Memory B cell (primary cell): ENCODE measurements around the gene CDC73.
A peak's percentile ranks its signal among the peaks of the same experiment; 100 is the strongest.
"Not testable (repeated sequence)": the region's sequence is repeated elsewhere in the genome, so short reads cannot be mapped to it uniquely, and the experiment has no call there.

Experiments used
- ATAC-seq: fragments of 150-1000 bp; cut with Tn5 transposase; 2 replicates; pipeline ENCODE4 v1.10.0; 2021; ENCODE audit warnings: low read depth, mild to moderate bottlenecking, moderate library complexity
- DNase-seq, 2 donors: peaks; one replicate each; pipeline ENCODE4 v3.0.0; 2022; ENCODE audit warnings: low spot score in 2 of 2
- H3K27ac Mint-ChIP-seq: one replicate; pipeline ENCODE4 v1.8.0; 2022; ENCODE audit warnings: mild to moderate bottlenecking, moderate library complexity, mixed read lengths
- H3K27me3 Mint-ChIP-seq: one replicate; pipeline ENCODE4 v1.8.0; 2022; ENCODE audit warnings: mixed read lengths
- H3K36me3 Mint-ChIP-seq: one replicate; pipeline ENCODE4 v1.8.0; 2022; ENCODE audit warnings: mild to moderate bottlenecking, mixed read lengths
- H3K4me1 Mint-ChIP-seq: one replicate; pipeline ENCODE4 v1.8.0; 2022; ENCODE audit warnings: mixed read lengths
- H3K4me3 Mint-ChIP-seq: one replicate; pipeline ENCODE4 v1.8.0; 2022; ENCODE audit warnings: mild to moderate bottlenecking, moderate library complexity, mixed read lengths
- H3K9me3 Mint-ChIP-seq: one replicate; pipeline ENCODE4 v1.8.0; 2022; ENCODE audit warnings: mixed read lengths

Gene CDC73

DNA sequence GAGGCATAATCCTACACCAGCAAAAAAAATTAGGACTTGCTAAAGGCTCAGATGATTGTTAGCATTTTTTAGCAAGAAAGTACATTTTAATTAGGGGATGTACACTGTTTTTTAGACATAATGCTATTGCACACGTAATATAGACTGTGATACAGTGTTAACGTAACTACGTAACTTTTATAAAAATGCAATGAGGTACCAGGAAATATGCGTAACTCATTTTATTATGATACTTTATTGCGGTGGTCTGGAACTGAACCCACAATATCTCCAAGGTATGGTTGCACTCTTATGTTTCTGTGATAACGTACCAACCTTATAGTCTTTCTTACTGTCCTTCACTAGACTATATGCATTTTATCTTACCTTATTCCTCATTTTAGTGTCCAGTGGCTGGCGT, 127.4 kb downstream of the CDC73 start:
- Mint-ChIP-seq H3K36me3 (peaks cover 47% of the 10 kb centered on the region), H3K4me1 (no peaks in the 10 kb centered on the region), H3K9me3 (peaks cover 7% of the 10 kb centered on the region), H3K4me3 (no peak overlapping the region), H3K27ac (no peak overlapping the region), H3K27me3 (no peaks in the 10 kb centered on the region)
- DNase-seq (no peak), ATAC-seq (no peak)

DNA sequence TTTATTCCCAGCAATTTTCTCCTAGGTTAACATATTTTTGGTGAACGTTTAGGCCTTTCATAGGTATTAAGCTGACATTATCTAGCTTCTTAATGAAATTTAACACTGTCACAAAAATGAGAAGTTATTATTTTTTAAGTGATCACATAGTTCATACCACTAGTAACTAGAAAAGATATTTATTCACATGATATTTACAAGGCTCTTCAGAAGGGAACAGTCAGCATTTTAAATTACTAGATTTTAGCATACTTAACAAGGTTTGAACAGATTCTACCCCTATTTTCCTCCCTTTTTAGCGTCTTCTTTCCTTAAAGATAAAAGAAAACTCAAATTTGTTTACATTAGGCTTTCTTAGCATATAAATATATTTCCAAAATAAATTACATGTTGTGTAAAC, 130.1 kb downstream of the CDC73 start:
- Mint-ChIP-seq H3K9me3 (peaks cover 6% of the 10 kb centered on the region), H3K36me3 (peaks cover 27% of the 10 kb centered on the region), H3K27me3 (no peaks in the 10 kb centered on the region), H3K27ac (no peak overlapping the region), H3K4me1 (peaks cover under 1% of the 10 kb centered on the region), H3K4me3 (no peak overlapping the region)
- no peak for ATAC-seq
- DNase-seq: no peak

DNA sequence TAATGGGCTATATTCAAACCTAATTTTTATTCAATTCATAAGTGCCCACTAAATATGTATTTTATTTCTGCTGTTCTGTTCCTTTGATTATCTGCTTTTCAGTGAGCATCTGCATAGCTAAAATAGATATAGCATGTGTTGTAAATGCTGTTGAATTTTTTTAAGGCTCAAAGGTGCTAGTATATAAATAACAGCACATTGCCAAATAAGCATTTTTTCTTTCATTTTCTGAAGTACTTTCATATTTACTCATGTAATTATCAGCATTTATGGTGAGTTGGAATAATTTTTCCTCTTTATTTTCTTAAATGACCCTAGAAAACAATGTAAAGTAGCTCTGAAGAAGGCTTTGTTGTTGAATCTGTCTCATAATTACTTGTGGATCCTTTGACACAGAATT, 134.2 kb downstream of the CDC73 start:
- no peaks in the 10 kb centered on the region for H3K9me3 Mint-ChIP-seq
- H3K27me3 Mint-ChIP-seq: no peaks in the 10 kb centered on the region
- no peak for DNase-seq
- peaks cover 3% of the 10 kb centered on the region for H3K4me1 Mint-ChIP-seq
- peaks cover 8% of the 10 kb centered on the region for H3K36me3 Mint-ChIP-seq
- H3K4me3 Mint-ChIP-seq: no peak overlapping the region
- no peak for ATAC-seq
- no peak overlapping the region for H3K27ac Mint-ChIP-seq

DNA sequence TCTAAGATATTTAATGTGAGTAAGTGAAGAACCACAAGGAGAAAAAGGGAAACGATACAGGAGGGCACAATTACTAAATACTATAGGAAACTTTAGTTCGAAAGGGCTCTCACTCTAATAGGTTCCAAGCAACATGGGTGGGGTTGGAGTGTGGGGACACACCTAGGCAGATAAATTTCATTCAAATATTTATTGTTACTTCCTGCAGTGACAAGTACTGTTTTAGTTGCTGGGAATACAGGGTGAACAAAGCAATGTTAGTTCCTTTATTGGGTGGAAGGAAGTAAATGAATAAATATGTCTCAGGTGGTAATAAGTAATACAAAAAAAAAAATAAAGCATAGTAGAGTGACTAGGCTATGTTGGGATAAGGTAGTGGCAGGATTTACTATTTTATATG, 137.8 kb downstream of the CDC73 start:
- H3K36me3 Mint-ChIP-seq: peaks cover 4% of the 10 kb centered on the region
- no peak overlapping the region for H3K4me3 Mint-ChIP-seq
- no peaks in the 10 kb centered on the region for H3K9me3 Mint-ChIP-seq
- no peak for DNase-seq
- no peaks in the 10 kb centered on the region for H3K27me3 Mint-ChIP-seq
- H3K4me1 Mint-ChIP-seq: peaks cover 3% of the 10 kb centered on the region
- ATAC-seq: no peak
- no peak overlapping the region for H3K27ac Mint-ChIP-seq

DNA sequence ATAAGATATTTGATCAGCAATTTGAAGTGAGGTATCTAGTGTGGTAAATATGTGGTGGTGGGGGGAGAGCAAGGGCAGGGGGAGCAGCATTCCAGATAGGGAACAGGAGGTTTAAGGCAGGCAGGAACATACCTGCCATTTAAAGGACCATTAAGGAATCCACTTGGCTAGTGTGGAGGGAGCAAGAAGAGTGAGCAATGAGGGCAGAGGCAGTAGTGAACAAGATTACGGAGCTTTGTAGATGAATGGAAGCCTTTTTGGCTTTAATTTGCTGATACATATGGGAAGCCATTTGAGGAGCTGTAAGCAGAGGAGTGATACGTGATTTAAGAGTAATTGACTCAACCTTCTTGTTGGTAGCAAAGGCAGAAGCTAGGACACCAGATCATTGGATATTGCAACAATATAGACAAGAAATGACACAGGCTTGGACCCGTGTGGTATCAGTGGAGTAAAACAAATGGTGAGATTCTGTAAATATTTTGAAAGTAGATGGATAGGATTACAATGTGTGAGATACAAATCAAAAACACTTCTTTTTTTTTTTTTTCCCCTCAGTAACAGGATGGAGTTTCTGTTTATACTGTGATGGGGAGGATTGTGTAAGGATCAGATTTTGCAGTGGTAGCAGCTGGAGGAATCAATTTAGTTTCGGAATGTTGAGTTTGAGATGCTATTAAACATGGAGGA, 138.4 kb downstream of the CDC73 start:
- ATAC-seq (no peak), DNase-seq (no peak)
- H3K4me3 Mint-ChIP-seq: no peak overlapping the region
- H3K27ac Mint-ChIP-seq: no peak overlapping the region
- no peaks in the 10 kb centered on the region for H3K9me3 Mint-ChIP-seq
- H3K36me3 Mint-ChIP-seq: peaks cover 4% of the 10 kb centered on the region
- no peaks in the 10 kb centered on the region for H3K27me3 Mint-ChIP-seq
- peaks cover 3% of the 10 kb centered on the region for H3K4me1 Mint-ChIP-seq

DNA sequence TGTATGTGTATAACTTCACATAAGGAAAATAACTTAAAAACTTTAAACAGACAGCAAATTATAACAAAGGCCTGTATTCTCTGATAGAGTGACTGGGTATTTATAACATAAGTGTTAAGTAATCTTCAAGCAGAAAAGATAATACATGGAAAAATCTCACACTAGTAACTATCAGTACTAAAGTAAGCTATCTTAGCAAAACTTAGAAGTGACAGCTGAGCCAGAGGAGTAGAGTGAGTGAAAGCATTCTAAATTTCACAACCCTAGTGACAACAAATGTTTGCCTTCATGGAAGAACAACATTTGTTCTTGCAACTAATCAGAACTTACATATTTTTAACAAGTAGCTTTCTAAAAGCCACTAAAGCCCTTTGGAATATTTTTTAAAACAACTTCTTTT, 139.1 kb downstream of the CDC73 start:
- DNase-seq (no peak), ATAC-seq (no peak)
- no peak overlapping the region for H3K27ac Mint-ChIP-seq

DNA sequence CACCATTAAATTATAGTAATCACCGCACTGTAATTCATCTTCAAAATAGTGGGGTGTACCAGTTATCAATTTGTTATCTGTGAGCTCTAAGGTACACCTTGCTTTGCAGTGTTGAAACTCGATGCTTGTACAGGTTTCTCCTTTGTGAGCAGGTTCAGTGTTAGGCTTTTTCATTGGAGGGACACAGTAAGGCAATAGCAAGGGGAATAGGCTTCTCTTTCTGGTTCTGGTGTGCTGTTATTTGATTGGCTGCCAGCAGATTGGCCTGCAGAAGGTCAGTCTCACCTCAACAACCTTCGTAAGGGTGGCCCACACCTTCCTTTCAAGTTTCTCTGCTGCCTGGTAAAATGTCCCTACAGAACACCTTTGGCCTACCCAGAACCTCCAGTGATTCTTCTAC, 140.8 kb downstream of the CDC73 start:
- Mint-ChIP-seq H3K27me3 (no peaks in the 10 kb centered on the region), H3K36me3 (no peaks in the 10 kb centered on the region), H3K4me1 (no peaks in the 10 kb centered on the region), H3K27ac (peak overlapping the region; percentile 60), H3K9me3 (no peaks in the 10 kb centered on the region), H3K4me3 (no peak overlapping the region)
- DNase-seq (no peak), ATAC-seq (no peak)

More for the DNA sequence above, 139.1 kb downstream of the CDC73 start:
- Mint-ChIP-seq H3K9me3 (no peaks in the 10 kb centered on the region), H3K4me1 (peaks cover 3% of the 10 kb centered on the region), H3K27me3 (no peaks in the 10 kb centered on the region), H3K36me3 (peaks cover 4% of the 10 kb centered on the region), H3K4me3 (no peak overlapping the region)

DNA sequence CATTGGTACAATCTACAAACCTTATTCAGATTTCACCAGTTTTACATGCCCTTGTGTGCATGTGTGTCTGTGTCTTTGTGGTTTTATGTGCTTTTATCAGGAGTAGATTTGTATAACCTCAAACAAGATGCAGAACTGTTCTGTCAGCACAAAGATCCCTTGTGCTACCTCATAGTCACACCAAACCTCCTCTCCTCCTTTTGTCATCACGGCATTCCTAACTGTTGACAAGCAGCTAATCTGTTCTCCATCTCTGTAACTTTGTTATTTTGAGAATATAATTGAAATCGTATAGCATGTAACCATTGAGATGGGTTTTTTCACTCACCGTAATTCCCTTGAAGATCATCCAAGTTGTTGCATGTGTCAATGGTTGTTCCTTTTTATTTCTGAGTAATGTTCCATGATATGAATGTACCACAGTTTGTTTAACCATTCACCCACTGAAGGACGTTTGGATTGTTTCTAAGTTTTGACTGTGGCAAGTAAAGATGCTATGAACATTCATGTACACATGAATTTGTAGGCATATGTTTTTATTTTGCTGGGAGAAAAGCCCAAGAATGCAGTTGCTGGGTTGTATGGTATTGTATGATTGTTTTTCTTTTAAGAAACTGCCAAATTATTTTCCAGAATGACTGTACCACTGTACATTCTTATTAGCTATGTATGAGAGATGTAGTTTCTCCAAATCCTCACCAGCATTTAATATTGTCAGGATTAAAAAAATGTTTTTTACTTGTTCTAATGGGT, 142.7 kb downstream of the CDC73 start:
- no peak overlapping the region for H3K4me3 Mint-ChIP-seq
- DNase-seq: no peak
- no peaks in the 10 kb centered on the region for H3K36me3 Mint-ChIP-seq
- H3K9me3 Mint-ChIP-seq: no peaks in the 10 kb centered on the region
- ATAC-seq: no peak
- no peaks in the 10 kb centered on the region for H3K4me1 Mint-ChIP-seq
- H3K27ac Mint-ChIP-seq: no peak overlapping the region
- H3K27me3 Mint-ChIP-seq: no peaks in the 10 kb centered on the region

DNA sequence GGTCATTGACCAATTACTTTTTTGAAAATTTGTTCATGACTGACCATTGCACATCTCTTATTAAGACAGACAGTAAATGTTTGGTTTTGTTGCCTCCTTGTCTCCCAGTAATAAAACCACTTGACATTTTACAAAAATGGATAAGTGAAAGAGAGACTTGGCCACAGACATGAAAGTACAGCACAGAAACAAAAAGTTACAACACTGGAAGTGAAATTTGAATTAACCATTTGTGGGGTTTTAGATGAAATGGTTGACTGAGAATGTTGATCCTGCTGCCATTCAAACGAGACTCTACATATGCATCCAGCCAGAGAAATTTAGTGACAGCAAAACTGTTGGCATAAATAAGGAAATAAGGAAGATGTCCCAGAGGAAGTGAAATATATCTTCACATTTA, 143.9 kb downstream of the CDC73 start:
- Mint-ChIP-seq H3K27ac (no peak overlapping the region), H3K27me3 (no peaks in the 10 kb centered on the region), H3K9me3 (no peaks in the 10 kb centered on the region), H3K4me3 (no peak overlapping the region), H3K4me1 (peaks cover 3% of the 10 kb centered on the region), H3K36me3 (no peaks in the 10 kb centered on the region)
- no peak for DNase-seq
- no peak for ATAC-seq

DNA sequence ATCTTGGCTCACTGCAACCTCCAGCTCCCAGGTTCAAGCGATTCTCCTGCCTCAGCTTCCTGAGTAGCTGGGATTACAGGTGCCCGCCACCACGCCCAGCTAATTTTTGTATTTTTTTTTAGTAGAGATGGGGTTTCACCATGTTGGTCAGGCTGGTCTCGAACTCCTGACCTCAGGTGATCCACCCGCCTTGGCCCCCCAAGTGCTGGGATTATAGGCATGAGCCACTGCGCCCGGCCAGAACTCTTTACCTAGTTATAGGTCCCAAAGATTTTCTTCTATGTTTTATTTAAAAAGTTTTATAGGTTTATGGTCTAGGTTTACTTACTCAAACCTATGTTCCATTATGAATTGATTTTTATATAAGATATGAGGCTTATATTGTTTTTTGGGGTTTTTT, 145.0 kb downstream of the CDC73 start:
- H3K4me1 Mint-ChIP-seq, H3K27ac Mint-ChIP-seq, H3K36me3 Mint-ChIP-seq, H3K27me3 Mint-ChIP-seq, DNase-seq, H3K9me3 Mint-ChIP-seq, ATAC-seq, H3K4me3 Mint-ChIP-seq: not testable (repeated sequence)

DNA sequence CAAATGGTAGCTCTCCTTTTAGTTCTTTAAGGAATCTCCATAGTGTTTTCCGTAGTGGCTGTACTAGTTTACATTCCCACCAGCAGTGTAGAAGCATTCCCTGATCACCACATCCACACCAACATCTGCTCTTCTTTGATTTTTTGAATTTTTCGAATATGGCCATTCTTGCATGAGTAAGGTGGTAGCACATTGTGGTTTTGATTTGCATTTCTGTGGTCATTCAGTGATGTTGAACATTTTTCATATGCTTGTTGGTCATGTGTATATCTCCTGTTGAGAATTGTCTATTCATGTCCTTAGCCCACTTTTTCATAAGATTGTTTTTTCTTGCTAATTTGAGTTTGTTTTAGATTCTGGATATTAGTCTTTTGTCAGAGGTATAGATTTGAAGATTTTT, 149.2 kb downstream of the CDC73 start:
- peaks cover 8% of the 10 kb centered on the region for H3K4me1 Mint-ChIP-seq
- H3K9me3 Mint-ChIP-seq: peaks cover 8% of the 10 kb centered on the region
- peaks cover 13% of the 10 kb centered on the region for H3K36me3 Mint-ChIP-seq
- no peak overlapping the region for H3K27ac Mint-ChIP-seq
- ATAC-seq (peak; percentile 52), DNase-seq (no peak)
- peaks cover 2% of the 10 kb centered on the region for H3K27me3 Mint-ChIP-seq
- no peak overlapping the region for H3K4me3 Mint-ChIP-seq

DNA sequence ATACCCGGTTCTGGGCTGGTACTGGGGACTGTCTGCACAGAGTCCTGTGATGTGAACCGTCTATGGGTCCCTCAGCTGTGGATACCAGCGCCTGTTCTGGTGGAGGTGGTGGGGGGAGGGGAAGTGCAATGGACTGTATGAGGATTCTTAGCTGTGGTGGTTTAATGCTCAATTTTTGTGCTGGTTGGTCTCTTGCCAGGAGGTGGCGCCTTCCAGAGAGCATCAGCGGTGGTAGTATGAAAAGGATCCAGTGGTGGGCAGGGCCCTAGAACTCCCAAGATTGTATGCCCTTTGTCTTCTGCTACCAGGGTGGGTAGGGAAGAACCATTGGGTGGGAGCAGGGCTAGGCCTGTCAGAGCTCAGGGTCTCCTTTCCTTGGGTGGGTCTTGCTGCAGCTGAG, 153.9 kb downstream of the CDC73 start:
- Mint-ChIP-seq H3K36me3 (peaks cover 18% of the 10 kb centered on the region), H3K9me3 (peaks cover 10% of the 10 kb centered on the region), H3K4me1 (peaks cover 5% of the 10 kb centered on the region), H3K27ac (no peak overlapping the region), H3K27me3 (peaks cover 2% of the 10 kb centered on the region), H3K4me3 (no peak overlapping the region)
- ATAC-seq: no peak
- DNase-seq: no peak

DNA sequence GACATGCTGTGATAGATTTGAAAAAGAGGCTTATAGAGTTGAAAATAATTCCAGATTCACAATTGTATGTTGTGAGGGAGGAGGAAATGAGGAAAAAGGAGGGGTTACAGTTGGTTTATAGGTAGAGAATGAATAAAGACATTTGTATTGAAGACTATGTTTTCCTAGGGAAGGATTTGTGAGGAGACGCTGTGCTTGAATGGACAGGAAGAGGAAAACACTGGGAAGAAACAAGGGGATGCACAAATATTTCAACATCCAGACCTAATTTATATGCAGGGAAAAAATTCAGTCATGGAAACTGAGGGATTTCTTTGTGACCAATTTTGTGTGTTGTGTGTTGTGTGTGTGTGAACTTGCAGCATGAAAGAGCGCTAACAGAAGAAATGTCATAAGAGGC, 157.1 kb downstream of the CDC73 start:
- Mint-ChIP-seq H3K9me3 (peaks cover 2% of the 10 kb centered on the region), H3K4me1 (no peaks in the 10 kb centered on the region), H3K4me3 (no peak overlapping the region), H3K27ac (no peak overlapping the region), H3K27me3 (no peaks in the 10 kb centered on the region), H3K36me3 (peaks cover 5% of the 10 kb centered on the region)
- ATAC-seq: no peak
- DNase-seq: no peak

DNA sequence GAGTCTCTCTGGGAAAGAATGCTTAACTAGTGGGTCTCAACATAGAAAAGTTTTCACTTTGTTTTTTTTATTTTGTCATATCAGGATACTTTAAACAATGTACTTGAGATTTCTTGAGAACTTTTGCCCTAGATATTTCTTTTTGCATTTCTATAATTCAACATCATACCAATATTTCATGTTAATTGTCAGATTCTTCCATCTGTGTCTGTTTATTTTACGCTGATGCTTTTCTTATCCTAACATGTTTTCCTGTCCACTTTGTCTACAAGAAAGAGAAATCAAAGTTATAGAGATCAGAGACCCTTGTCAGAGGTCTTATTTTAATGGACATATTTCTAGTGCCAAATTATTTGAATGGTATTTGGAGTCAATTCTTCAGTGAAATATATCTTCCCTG, 160.1 kb downstream of the CDC73 start:
- H3K36me3 Mint-ChIP-seq: peaks cover 2% of the 10 kb centered on the region
- ATAC-seq (no peak), DNase-seq (no peak)
- peaks cover 1% of the 10 kb centered on the region for H3K27me3 Mint-ChIP-seq
- no peak overlapping the region for H3K27ac Mint-ChIP-seq
- no peak overlapping the region for H3K4me3 Mint-ChIP-seq
- H3K4me1 Mint-ChIP-seq: no peaks in the 10 kb centered on the region
- H3K9me3 Mint-ChIP-seq: peaks cover 2% of the 10 kb centered on the region

DNA sequence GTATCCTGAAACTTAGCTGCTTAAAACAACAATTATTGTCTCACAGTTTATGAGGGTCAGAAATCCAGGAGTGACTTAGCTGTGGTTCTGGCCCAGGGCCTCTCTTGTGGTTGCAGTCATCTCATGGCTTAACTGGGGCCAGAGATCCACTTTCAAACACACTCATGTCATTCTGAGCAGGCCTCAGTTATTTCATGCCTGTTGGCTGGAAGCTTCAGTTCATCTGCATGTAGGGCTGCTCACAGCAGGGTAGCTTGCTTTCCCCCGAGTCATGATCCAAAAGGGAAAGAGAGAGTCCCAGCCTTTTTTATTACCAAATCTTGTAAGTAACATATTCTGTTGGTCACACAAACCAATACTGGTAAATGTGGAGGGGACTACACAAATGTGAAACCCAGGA, 161.2 kb downstream of the CDC73 start:
- ATAC-seq (no peak), DNase-seq (no peak)
- H3K9me3 Mint-ChIP-seq: peaks cover 2% of the 10 kb centered on the region
- H3K36me3 Mint-ChIP-seq: peaks cover 2% of the 10 kb centered on the region
- no peak overlapping the region for H3K27ac Mint-ChIP-seq
- H3K4me3 Mint-ChIP-seq: no peak overlapping the region
- H3K27me3 Mint-ChIP-seq: peaks cover 3% of the 10 kb centered on the region
- H3K4me1 Mint-ChIP-seq: no peaks in the 10 kb centered on the region
